ENCODE measurements around the gene ATP6AP2.
"Not testable (repeated sequence)": the region's sequence is repeated elsewhere in the genome, so short reads cannot be mapped to it uniquely, and the experiment has no call there.

Gene ATP6AP2

GRCh38 chrX:40563784-40564183 lies 17.0 kb upstream of the ATP6AP2 start:
- no peak overlapping the region for H3K27ac ChIP-seq
- TF ChIP-seq CTCF (conservative IDR thresholded peaks at IDR 0.05) (no peak), ZFX (IDR thresholded peaks at IDR 0.05) (no peak)

DNA sequence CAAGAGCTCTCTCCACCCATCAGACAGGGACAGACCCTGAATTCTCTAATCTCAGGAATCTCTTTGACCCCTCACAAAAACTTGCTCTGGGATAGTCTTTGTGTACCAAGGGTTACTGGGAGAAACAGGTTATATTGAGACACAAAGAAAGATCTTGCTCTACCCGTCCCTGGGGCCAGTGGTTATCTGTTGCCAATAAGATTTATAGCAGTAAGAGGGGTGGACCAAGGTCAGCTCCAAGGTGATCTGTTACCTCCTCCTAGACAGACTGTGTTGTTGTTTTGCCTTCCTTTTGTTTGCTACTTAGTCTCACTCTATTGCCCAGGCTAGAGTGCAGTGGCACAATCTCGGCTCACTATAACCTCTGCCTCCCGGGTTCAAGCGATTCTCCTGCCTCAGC lies 16.3 kb upstream of the ATP6AP2 start:
- TF ChIP-seq CTCF (conservative IDR thresholded peaks at IDR 0.05) (no peak), ZFX (IDR thresholded peaks at IDR 0.05) (no peak)
- no peak overlapping the region for H3K27ac ChIP-seq

DNA sequence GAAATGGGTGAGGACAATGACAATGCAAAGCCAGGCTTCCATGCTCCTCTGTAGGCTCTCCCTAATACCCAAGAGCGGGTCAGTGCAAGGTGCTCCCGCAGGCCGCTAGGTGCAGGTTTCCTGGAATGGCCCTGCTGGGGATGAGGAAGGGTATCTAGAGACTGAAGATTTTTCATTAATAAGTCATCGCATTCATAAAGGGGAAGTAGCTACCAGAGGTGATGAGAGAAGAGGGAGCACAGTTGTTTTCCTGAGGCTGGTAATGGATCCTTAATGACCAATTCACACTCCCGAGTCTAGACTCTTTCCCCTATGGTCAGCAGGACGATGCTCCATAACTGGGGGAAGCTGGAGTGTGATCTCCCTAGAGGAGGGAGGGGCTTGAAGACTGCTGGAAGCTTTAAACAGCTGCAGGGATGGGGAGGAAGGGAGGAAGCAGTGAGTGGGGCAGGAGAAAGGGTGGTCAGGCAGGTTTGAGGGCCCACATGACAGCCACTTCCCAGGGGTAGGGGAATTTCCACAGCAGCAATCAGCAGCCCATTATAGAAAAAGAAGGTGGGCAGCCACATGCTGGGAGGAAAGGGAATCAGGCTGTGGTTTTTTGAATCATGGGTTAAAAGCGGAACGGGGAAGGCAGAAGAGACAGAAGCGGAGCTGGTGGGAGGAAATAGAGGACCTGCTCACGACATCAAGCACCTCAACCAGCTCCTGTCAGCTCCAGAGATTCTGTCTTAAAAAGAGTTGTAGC lies 10.2 kb upstream of the ATP6AP2 start:
- H3K27ac ChIP-seq: no peak overlapping the region
- TF ChIP-seq CTCF (conservative IDR thresholded peaks at IDR 0.05): no peak
- TF ChIP-seq ZFX (IDR thresholded peaks at IDR 0.05): no peak

DNA sequence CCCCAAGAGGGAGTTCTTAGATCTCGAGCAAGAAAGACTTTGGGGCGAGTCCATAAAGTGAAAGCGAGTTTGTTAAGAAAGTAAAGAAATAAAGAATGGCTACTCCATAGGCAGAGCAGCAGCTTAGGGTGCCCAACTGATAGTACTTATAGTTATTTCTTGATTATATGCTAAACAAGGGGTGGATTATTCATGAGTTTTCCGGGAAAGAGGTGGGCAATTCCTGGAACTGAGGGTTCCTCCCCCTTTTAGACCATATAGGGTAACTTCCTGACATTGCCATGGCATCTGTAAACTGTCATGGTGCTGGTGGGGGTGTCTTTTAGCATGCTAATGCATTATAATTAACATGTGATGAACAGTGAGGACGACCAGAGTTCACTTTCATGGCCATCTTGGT lies 9.6 kb upstream of the ATP6AP2 start:
- not testable (repeated sequence) for H3K27ac ChIP-seq

DNA sequence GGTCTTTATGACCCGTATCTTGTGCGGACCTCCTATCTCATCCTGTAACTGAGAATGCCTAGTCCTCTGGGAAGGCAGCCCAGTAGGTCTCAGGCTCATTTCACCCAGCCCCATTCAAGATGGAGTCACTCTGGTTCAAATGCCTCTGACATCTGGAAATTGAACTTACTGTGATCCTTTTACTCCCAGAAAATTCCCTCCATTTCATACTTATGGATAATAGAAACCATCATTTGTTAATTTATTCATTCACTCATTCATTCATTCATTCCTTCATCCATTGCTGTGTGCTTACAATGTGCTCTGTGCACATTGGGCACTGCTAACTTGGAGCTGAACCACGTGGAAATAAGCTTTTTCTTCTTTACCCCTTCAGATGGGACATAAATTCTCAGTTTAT lies 9.2 kb upstream of the ATP6AP2 start:
- TF ChIP-seq CTCF (conservative IDR thresholded peaks at IDR 0.05): no peak
- no peak for TF ChIP-seq ZFX (IDR thresholded peaks at IDR 0.05)
- no peak overlapping the region for H3K27ac ChIP-seq

DNA sequence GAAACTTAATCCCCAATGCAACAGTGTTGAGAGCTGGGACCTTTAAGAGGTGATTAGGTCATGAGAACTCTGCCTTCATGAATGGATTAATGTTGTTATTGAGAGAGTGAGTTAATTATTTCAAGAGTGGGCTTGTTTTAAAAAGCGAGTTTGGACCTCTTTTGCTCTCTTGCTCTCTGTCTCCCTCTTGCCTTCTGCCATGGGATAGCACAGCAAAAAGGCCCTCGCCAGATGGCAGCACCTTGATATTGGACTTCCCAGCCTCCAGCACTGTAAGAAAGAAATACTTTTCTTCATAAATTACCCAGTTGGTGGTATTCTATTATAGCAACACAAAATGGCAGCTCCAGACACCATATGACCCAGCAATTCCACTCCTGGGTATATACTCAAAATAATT lies 7.0 kb upstream of the ATP6AP2 start:
- TF ChIP-seq CTCF (conservative IDR thresholded peaks at IDR 0.05): peak; percentile 80
- TF ChIP-seq ZFX (IDR thresholded peaks at IDR 0.05): no peak
- H3K27ac ChIP-seq: no peak overlapping the region

- not testable (repeated sequence) for H3K27ac ChIP-seq
Observed at GRCh38 chrX:40575411-40575810, 5.4 kb upstream of the ATP6AP2 start.

DNA sequence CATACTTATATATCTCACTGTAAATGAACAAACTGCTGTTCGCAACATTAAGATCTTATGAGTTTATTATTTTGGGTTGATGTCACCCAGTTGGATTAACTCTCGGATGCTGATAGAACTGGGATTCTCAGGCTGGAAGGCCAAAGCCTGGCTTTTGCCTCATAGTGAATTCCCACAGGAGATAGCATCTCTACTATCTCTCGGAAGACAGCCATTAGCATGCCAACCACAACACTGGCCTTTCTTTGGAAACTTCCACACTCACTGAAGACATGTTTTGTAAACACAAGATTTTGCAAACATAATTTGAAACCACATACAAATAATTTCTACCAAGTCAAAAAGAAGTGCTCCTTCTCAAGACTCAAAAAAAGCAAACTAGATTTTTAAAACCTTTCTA lies 4.5 kb upstream of the ATP6AP2 start:
- no peak overlapping the region for H3K27ac ChIP-seq
- TF ChIP-seq ZFX (IDR thresholded peaks at IDR 0.05) (no peak), CTCF (conservative IDR thresholded peaks at IDR 0.05) (no peak)

Data from C4-2B (cell line).